Body of pancreas (tissue), 4 donors: ENCODE results near the gene DDX47. TPM values are rescaled to one million over a fixed set of nuclear protein-coding genes. Genes with fewer than 3 reads are reported as not detected.

ENCODE experiments used
- ATAC-seq: fragments of 150-250 bp; one replicate; pipeline ENCODE4 v1.9.1; 2016
- DNase-seq, 4 donors: peaks; one replicate each; pipeline ENCODE4 v3.0.0-alpha.2; 2019
- H3K27ac ChIP-seq, 4 donors: fragments of 200-600 bp; sonication (generic); 1 replicate in 3 of 4; 2 replicates in 1 of 4; pipeline versions ENCODE4 v1.5.1 to v1.6.1; 2016 to 2019; ENCODE audit warnings: mild to moderate bottlenecking in 1 of 4, mixed read lengths in 1 of 4, moderate library complexity in 1 of 4
- H3K27me3 ChIP-seq, 2 donors: fragments of 200-600 bp; sonication (generic); one replicate each; pipeline ENCODE4 v1.6.0; 2016; ENCODE audit warnings: mild to moderate bottlenecking in 1 of 2
- H3K36me3 ChIP-seq, 2 donors: fragments of 200-600 bp; sonication (generic); replicated peaks in 1 of 2; 2 replicates each; pipeline ENCODE4 v1.5.1; 2016; ENCODE audit warnings: low read depth in 2 of 2; ENCODE audit not compliant: insufficient read depth in 1 of 2
- H3K4me1 ChIP-seq: fragments of 200-600 bp; sonication (generic); one replicate; pipeline ENCODE4 v1.6.0; 2016
- H3K4me3 ChIP-seq, 2 donors: fragments of 200-600 bp; sonication (generic); 1 replicate in 1 of 2; 2 replicates in 1 of 2; pipeline ENCODE4 v1.5.1; 2016 to 2019
- H3K9me3 ChIP-seq, 3 donors: fragments of 200-600 bp; sonication (generic); 1 replicate in 2 of 3; 2 replicates in 1 of 3; pipeline ENCODE4 v1.5.1; 2016
- CTCF ChIP-seq, 7 experiments: fragments of 450-650 bp in 4 of 7; fragments of 200-600 bp in 3 of 7; sonication (generic) in 3 of 7; IDR thresholded peaks; one replicate each; pipeline ENCODE4 v1.5.1; 2016 to 2019; ENCODE audit warnings: antibody characterized with exemption in 7 of 7
- POLR2A ChIP-seq, 3 donors: fragments of 450-650 bp; IDR thresholded peaks; one replicate each; pipeline ENCODE4 v1.6.1; 2016; ENCODE audit warnings: antibody characterized with exemption in 3 of 3, mild to moderate bottlenecking in 2 of 3
- WGBS, 2 donors: methylation state at CpG; one replicate each; pipeline ENCODE4 v1.1.5; 2017; 5-methylcytosine and 5-hydroxymethylcytosine counted together
- intact Hi-C: fragments of 100-400 bp; cut with DNase I; formaldehyde crosslinking; loops from one replicate; pipeline ENCODE4 v1.15.1; 2023
- total RNA-seq, 2 donors: library from RNA; depleted of rRNA; stranded (reverse); fragments of >200 nt; gene quantifications; one replicate each; pipeline ENCODE4 v1.1.0, GENCODE V29; 2016

DDX47 gene
- total RNA-seq, result 10 to 100 TPM; 32.4 to 59.7 TPM

- Histone ChIP-seq H3K4me1 (peaks cover 31% of the 10 kb centered on the region), H3K27me3 (no peaks in the 10 kb centered on the region), H3K9me3 (no peaks in the 10 kb centered on the region), H3K36me3 (no peaks in the 10 kb centered on the region), H3K27ac (peak within 1 kb of the TSS; percentile 26 to 74 (median 60)), H3K4me3 (peak within 1 kb of the TSS; percentile 44 to 98)
- intact Hi-C loops, result no loop called here
- ATAC-seq (peak; percentile 98), DNase-seq (peak; percentile 96 to 98 (median 96))
- 1 to 2% methylated on average over 34 to 35 of the region's 35 CpGs for WGBS, 2 donors
- TF ChIP-seq POLR2A (IDR thresholded peaks at IDR 0.05) (peak in 2 of 3 donors; percentile 68 to 73), CTCF (IDR thresholded peaks at IDR 0.05) (peak; percentile 88 to 99 (median 98))
Measured at GRCh38 chr12:12813120-12814101, at the start of gene DDX47. Gene DDX47, plus strand, starts transcription at chr12:12813346. Its CDS starts 22 bp downstream, at chr12:12813368.

- ATAC-seq (no peak), DNase-seq (no peak)
- no peaks in the 10 kb centered on the region for H3K27me3 ChIP-seq
- H3K27ac ChIP-seq, result no peak overlapping the region
- H3K4me3 ChIP-seq, result no peak overlapping the region
- intact Hi-C loops, result no loop called here
- H3K9me3 ChIP-seq, result no peaks in the 10 kb centered on the region
- H3K4me1 ChIP-seq, result no peaks in the 10 kb centered on the region
- H3K36me3 ChIP-seq, result no peaks in the 10 kb centered on the region
- no peak for TF ChIP-seq CTCF (IDR thresholded peaks at IDR 0.05)
- TF ChIP-seq POLR2A (IDR thresholded peaks at IDR 0.05), result no peak
Measured at GRCh38 chr12:12764824-12765223, 48.3 kb upstream of the DDX47 start.

GRCh38 chr12:12770262-12770661, 42.9 kb upstream of the DDX47 start:
- H3K4me3 ChIP-seq, result no peak overlapping the region
- H3K36me3 ChIP-seq, result no peaks in the 10 kb centered on the region
- H3K4me1 ChIP-seq, result no peaks in the 10 kb centered on the region
- no peaks in the 10 kb centered on the region for H3K27me3 ChIP-seq
- no peak overlapping the region for H3K27ac ChIP-seq
- H3K9me3 ChIP-seq, result no peaks in the 10 kb centered on the region
- TF ChIP-seq CTCF (IDR thresholded peaks at IDR 0.05) (no peak), POLR2A (IDR thresholded peaks at IDR 0.05) (no peak)
- WGBS, 2 donors, result 96 to 97% methylated on average over 6 of the region's 6 CpGs
- ATAC-seq (no peak), DNase-seq (no peak)
- intact Hi-C loops, result no loop called here

GRCh38 chr12:12774791-12775190, 38.4 kb upstream of the DDX47 start:
- ATAC-seq (no peak), DNase-seq (no peak)
- WGBS, 2 donors, result 44 to 48% methylated on average over 3 of the region's 3 CpGs
- intact Hi-C loops, result no loop called here
- Histone ChIP-seq H3K4me1 (peaks cover 13% of the 10 kb centered on the region), H3K36me3 (no peaks in the 10 kb centered on the region), H3K27me3 (no peaks in the 10 kb centered on the region), H3K9me3 (no peaks in the 10 kb centered on the region), H3K27ac (no peak overlapping the region), H3K4me3 (no peak overlapping the region)
- TF ChIP-seq POLR2A (IDR thresholded peaks at IDR 0.05) (no peak), CTCF (IDR thresholded peaks at IDR 0.05) (no peak)
